HG03469 (cell line): ENCODE measurements around the gene AFF2.

Source experiments
- ATAC-seq: cut with Tn5 transposase; IDR thresholded peaks from one replicate; pipeline ENCODE4 v1.9.1; 2021; ENCODE audit warnings: mild to moderate bottlenecking, moderate library complexity, moderate number of reproducible peaks; ENCODE audit not compliant: unreplicated experiment

AFF2 gene

GRCh38 chrX:148580016-148580415 lies 79.6 kb downstream of the AFF2 start:
- ATAC-seq = no peak

DNA sequence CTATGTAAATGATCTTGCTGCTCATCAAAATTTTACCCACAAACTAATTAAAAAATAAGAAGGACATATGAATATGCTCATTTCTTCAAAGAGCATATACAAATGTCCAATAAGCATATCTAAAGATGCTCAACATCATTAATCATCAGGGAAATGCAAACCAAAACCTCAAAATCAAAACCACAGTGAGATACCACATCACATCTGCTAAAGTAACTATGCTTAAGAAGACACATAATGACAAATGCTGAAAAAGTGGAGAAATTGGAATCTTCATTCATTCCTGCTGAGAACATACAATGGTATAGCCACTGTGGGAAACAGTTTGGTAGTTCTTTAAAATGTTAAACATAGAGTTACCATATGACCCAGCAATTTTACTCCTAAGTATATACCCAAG lies 81.9 kb downstream of the AFF2 start:
- ATAC-seq = no peak

- no peak for ATAC-seq
These were observed 88.4 kb downstream of the AFF2 start for GRCh38 chrX:148588649-148589310.

GRCh38 chrX:148592595-148592994 lies 92.2 kb downstream of the AFF2 start:
- ATAC-seq = no peak

- no peak for ATAC-seq
These were observed 92.7 kb downstream of the AFF2 start for GRCh38 chrX:148593146-148593545.

GRCh38 chrX:148593987-148594386 lies 93.6 kb downstream of the AFF2 start:
- no peak for ATAC-seq

DNA sequence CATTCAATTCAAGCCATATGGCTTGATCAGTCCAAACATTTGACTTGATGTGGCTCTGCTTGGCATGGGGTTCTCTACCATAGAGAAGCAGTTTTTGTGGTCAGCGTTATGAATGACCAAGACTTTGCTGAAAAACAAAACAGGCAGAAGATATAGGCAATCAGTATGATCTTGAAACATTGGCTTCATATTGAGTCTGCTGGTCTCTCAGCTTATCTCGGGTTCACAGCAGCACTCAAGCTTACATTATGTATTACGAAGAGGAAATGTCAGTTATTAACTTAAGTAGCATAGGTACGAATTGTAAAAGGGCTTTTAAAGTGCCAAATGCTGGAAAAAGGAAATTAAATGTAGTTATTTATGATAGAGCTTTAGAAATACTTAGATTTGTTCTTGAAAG lies 99.0 kb downstream of the AFF2 start:
- ATAC-seq = no peak

GRCh38 chrX:148600131-148600530 lies 99.7 kb downstream of the AFF2 start:
- ATAC-seq = no peak

DNA sequence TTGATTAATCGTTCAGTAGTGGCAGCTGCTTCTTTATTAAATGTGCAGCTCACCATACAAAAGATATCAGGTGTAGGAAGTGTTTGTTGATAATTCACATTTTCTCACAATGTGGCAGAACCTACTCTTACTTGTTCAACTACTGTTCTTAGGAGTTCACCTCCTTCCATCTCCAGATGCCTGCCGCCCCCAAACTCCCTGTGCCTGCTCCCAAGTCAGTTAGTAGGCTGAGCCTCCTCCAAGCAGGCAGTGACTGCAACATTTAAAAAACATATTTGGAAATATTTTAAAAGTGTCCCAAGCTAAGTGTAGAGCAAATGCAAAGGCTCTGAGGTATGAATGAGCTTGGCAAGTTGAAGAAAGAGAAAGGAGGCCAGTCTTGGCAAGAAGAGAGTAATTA lies 100.2 kb downstream of the AFF2 start:
- ATAC-seq = no peak

- no peak for ATAC-seq
These were observed 100.6 kb downstream of the AFF2 start for GRCh38 chrX:148601034-148601433.

DNA sequence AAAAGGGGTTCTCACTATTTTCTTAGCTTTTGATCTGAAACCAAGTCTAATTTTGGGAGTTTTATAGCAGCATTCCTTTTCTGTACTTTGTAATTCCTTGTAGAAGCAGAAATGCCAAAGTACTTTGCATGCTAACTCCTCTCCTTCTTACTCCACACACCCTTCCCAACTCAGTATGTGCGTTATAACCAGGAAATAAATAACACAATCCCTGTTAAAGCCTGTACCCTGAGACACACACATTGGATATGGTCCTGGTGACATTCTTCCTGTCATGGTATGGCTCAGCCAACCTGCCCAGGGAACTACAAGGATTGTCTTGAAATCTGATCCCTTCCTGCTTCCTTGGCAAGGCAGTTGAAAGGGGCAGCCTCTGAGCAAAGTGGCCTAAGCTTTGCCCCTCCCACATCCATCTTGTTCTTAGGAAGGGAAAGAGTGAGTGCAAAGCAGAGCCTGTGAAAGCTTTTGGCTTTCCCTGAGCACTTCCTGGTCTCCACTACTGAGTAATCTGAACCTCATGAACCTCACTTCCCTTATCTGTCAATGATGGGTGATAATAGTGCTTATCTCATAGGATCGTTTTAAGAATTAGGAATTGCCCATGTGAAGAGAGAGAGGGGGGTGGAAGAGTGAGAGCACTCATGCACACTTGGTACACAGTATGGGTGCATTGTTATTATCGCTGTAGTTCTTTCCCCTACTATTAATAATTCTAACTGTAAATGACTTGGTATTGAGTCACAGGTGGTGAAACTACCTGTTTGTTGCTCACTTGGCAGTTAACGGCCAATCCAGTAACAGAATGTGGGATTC lies 109.3 kb downstream of the AFF2 start:
- ATAC-seq = peak; percentile 68

- ATAC-seq = peak; percentile 30
These were observed 109.9 kb downstream of the AFF2 start for GRCh38 chrX:148610328-148610698.

GRCh38 chrX:148611993-148612392 lies 111.6 kb downstream of the AFF2 start:
- ATAC-seq = peak; percentile 44

- ATAC-seq = no peak
These were observed 112.0 kb downstream of the AFF2 start for GRCh38 chrX:148612431-148612830.

DNA sequence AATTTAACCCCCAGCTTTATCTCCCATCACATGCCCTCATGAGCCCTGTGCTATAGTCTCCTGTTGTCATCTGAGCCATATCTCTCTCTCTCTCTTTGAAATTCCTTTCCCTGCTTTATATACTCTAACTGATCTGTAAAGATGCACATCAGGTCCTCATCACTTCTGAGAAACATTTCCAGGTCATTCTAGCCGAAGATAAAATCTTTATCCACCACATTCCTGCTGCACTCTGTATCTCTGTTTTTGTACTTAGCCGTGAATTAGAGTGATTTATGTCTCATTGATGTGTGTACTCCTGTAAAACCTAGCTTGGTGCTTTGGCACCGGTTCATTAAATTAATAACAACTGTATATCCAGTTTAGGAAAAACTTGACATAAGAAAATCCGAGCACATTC lies 113.2 kb downstream of the AFF2 start:
- no peak for ATAC-seq

- no peak for ATAC-seq
These were observed 115.1 kb downstream of the AFF2 start for GRCh38 chrX:148615491-148615890.

DNA sequence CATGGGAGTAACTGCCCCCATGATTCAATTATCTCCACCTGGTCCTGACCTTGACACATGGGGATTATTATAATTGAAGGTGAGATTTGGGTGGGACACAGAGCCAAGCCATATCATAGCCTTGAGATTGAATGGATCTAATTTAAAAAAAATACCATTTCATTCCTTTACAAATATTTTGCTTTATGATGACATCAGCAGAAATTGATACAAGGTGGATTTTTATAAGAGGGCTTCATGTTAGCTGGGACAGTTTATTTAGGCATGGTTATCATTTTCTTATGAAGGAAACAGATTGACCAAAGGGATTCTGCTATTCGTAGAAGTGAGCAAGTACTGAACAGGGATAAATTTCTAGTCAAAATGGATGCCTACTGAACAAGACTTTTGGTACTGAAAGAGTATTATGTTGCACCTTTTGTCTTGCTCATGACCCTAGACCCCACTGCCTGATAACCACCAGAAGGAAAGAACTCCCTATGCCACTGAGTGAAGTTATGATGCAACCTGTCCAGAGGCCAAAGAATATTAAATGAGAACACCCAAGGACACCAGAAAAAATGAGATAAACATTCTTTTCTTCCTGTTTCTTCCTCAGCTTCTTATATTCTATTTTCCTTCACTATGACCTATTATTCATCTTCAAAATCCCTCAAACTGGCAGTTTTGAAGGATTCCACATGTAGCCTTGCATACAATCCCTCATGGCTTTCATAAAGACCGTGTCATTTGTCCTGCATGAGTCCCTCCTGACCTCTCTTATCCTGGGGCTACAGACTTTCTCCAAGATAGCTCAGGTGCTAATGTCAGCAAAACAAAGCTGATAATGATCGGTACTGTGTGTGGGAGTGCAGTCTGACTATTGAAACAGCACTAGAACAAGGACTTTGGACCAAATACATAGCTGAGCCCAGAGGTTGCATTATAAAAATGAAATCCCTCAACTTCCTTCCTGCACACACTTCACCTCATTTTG lies 118.3 kb downstream of the AFF2 start:
- no peak for ATAC-seq

DNA sequence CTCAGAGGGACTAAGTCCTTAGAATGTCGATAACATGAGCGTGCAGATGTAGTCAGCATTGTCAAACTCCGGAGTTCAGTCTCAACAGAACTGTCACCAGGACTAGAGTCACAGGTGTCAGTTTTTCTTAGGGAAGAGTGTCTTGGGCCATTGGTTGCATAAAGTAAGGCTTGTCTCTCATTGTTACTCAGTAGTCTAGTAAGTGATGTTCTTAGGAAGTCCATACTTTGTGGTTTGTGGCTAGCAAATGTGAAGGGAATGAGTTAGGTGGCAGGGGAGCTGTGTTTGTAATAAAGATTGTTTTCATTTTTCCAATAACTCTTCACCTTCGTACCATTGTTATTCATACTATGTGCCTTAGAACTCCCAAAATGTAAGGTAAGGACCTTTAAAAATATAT lies 119.6 kb downstream of the AFF2 start:
- ATAC-seq = no peak

GRCh38 chrX:148624951-148625474 lies 124.6 kb downstream of the AFF2 start:
- no peak for ATAC-seq

- no peak for ATAC-seq
These were observed 128.2 kb downstream of the AFF2 start for GRCh38 chrX:148628621-148629020.

- no peak for ATAC-seq
These were observed 129.0 kb downstream of the AFF2 start for GRCh38 chrX:148629434-148629833.
